D721Med (cell line): ENCODE measurements around the gene MSI2.

Experiments used
- DNase-seq: peaks from one replicate; pipeline ENCODE4 v3.0.0; 2011; ENCODE audit warnings: low spot score; ENCODE audit not compliant: insufficient read length
- FAIRE-seq: peaks from 2 replicates; lab custom pipeline; 2011; peaks lifted over from hg19 to GRCh38; lab: Jason Lieb, UNC
- CTCF ChIP-seq: IDR thresholded peaks from 2 replicates; pipeline ENCODE4 v1.5.1; 2012; ENCODE audit warnings: mild to moderate bottlenecking, control low read depth; ENCODE audit not compliant: insufficient read depth; ENCODE audit errors: missing control alignments

Gene MSI2

GRCh38 chr17:57391076-57391825, 134.9 kb downstream of the MSI2 start:
- no peak for FAIRE-seq
- no peak for TF ChIP-seq CTCF
- no peak for DNase-seq

GRCh38 chr17:57391857-57392471, 135.6 kb downstream of the MSI2 start:
- TF ChIP-seq CTCF, result no peak
- FAIRE-seq (no peak), DNase-seq (no peak)

- no peak for FAIRE-seq
- DNase-seq, result no peak
- TF ChIP-seq CTCF, result no peak
Measured at GRCh38 chr17:57393368-57393767, 137.0 kb downstream of the MSI2 start.

- FAIRE-seq (no peak), DNase-seq (no peak)
- no peak for TF ChIP-seq CTCF
Measured at GRCh38 chr17:57394375-57394774, 138.1 kb downstream of the MSI2 start.

GRCh38 chr17:57395721-57396321, 139.5 kb downstream of the MSI2 start:
- DNase-seq, result no peak
- FAIRE-seq, result no peak
- no peak for TF ChIP-seq CTCF

- DNase-seq (no peak), FAIRE-seq (no peak)
- no peak for TF ChIP-seq CTCF
Measured at GRCh38 chr17:57396511-57396921, 140.2 kb downstream of the MSI2 start.
